ENCODE results near the gene XRCC3.

XRCC3 gene

GRCh38 chr14:103740991-103741689 is 25.9 kb upstream of the XRCC3 start:
- H3K4me3 ChIP-seq (ENCODE audit: low read depth, low read length): no peak overlapping the region
- TF ChIP-seq CTCF (IDR thresholded peaks at IDR 0.05; ENCODE audit: low read depth, low read length): no peak

GRCh38 chr14:103739793-103740501 is 24.7 kb upstream of the XRCC3 start:
- no peaks in the 10 kb centered on the region for H3K9me3 ChIP-seq (ENCODE audit: severe bottlenecking)
- no peak overlapping the region for H3K27ac ChIP-seq
- no peaks in the 10 kb centered on the region for H3K27me3 ChIP-seq (ENCODE audit: insufficient read depth, low read depth, severe bottlenecking)
- no peak for TF ChIP-seq CTCF (IDR thresholded peaks at IDR 0.05; ENCODE audit: low read depth, low read length)
- no peak overlapping the region for H3K4me3 ChIP-seq (ENCODE audit: low read depth, low read length)
- H3K36me3 ChIP-seq: peaks cover 19% of the 10 kb centered on the region
- DNase-seq: no peak

More at GRCh38 chr14:103740991-103741689, 25.9 kb upstream of the XRCC3 start:
- DNase-seq: no peak
- H3K27me3 ChIP-seq (ENCODE audit: insufficient read depth, low read depth, severe bottlenecking): no peaks in the 10 kb centered on the region
- H3K9me3 ChIP-seq (ENCODE audit: severe bottlenecking): no peaks in the 10 kb centered on the region
- H3K27ac ChIP-seq: no peak overlapping the region
- H3K36me3 ChIP-seq: peaks cover 19% of the 10 kb centered on the region

- DNase-seq: no peak
- no peak overlapping the region for H3K27ac ChIP-seq
- H3K4me3 ChIP-seq (ENCODE audit: low read depth, low read length): no peak overlapping the region
- no peak for TF ChIP-seq CTCF (IDR thresholded peaks at IDR 0.05; ENCODE audit: low read depth, low read length)
- no peaks in the 10 kb centered on the region for H3K27me3 ChIP-seq (ENCODE audit: insufficient read depth, low read depth, severe bottlenecking)
- H3K36me3 ChIP-seq: peaks cover 21% of the 10 kb centered on the region
- H3K9me3 ChIP-seq (ENCODE audit: severe bottlenecking): no peaks in the 10 kb centered on the region
Measured at GRCh38 chr14:103739466-103739792, 24.2 kb upstream of the XRCC3 start.

- Histone ChIP-seq H3K27me3 (ENCODE audit: insufficient read depth, low read depth, severe bottlenecking) (no peaks in the 10 kb centered on the region), H3K4me3 (ENCODE audit: low read depth, low read length) (no peak overlapping the region), H3K9me3 (ENCODE audit: severe bottlenecking) (no peaks in the 10 kb centered on the region), H3K27ac (no peak overlapping the region), H3K36me3 (peaks cover 24% of the 10 kb centered on the region)
- DNase-seq: no peak
- no peak for TF ChIP-seq CTCF (IDR thresholded peaks at IDR 0.05; ENCODE audit: low read depth, low read length)
Measured at GRCh38 chr14:103738701-103739451, 23.6 kb upstream of the XRCC3 start.

GRCh38 chr14:103738166-103738565 is 22.9 kb upstream of the XRCC3 start:
- Histone ChIP-seq H3K27me3 (ENCODE audit: insufficient read depth, low read depth, severe bottlenecking) (no peaks in the 10 kb centered on the region), H3K4me3 (ENCODE audit: low read depth, low read length) (no peak overlapping the region), H3K27ac (no peak overlapping the region), H3K36me3 (peaks cover 30% of the 10 kb centered on the region), H3K9me3 (ENCODE audit: severe bottlenecking) (no peaks in the 10 kb centered on the region)
- no peak for DNase-seq
- TF ChIP-seq CTCF (IDR thresholded peaks at IDR 0.05; ENCODE audit: low read depth, low read length): no peak
